ENCODE measurements around the gene MAGI1. TPM values are rescaled to one million over a fixed set of nuclear protein-coding genes. Genes with fewer than 3 reads are reported as not detected.
"Not testable (repeated sequence)": the region's sequence is repeated elsewhere in the genome, so short reads cannot be mapped to it uniquely, and the experiment has no call there.

MAGI1 gene
- polyA plus RNA-seq, 3 donors: 29.7 to 33.5 (median 30.7) TPM

GRCh38 chr3:66047311-66048050 is 8.8 kb upstream of the MAGI1 start:
- DNase-seq (ENCODE audit: extremely low read depth in 1 of 11, low read depth in 9 of 11, low spot score in 4 of 11): no peak

GRCh38 chr3:66046321-66046720 is 7.6 kb upstream of the MAGI1 start:
- not testable (repeated sequence) for DNase-seq (ENCODE audit: extremely low read depth in 1 of 11, low read depth in 9 of 11, low spot score in 4 of 11)

- DNase-seq (ENCODE audit: extremely low read depth in 1 of 11, low read depth in 9 of 11, low spot score in 4 of 11): no peak
Observed at GRCh38 chr3:66041828-66042227, 3.1 kb upstream of the MAGI1 start.

- DNase-seq (ENCODE audit: extremely low read depth in 1 of 11, low read depth in 9 of 11, low spot score in 4 of 11): no peak
Observed at GRCh38 chr3:66041116-66041515, 2.4 kb upstream of the MAGI1 start.

GRCh38 chr3:66039590-66039887 is 821 bp upstream of the MAGI1 start:
- DNase-seq (ENCODE audit: extremely low read depth in 1 of 11, low read depth in 9 of 11, low spot score in 4 of 11): peak in 1 of 11 donors; percentile 20

- DNase-seq (ENCODE audit: extremely low read depth in 1 of 11, low read depth in 9 of 11, low spot score in 4 of 11): no peak
Observed at GRCh38 chr3:66038384-66038725, 363 bp downstream of the MAGI1 start.

- DNase-seq (ENCODE audit: extremely low read depth in 1 of 11, low read depth in 9 of 11, low spot score in 4 of 11): no peak
Observed at GRCh38 chr3:66037986-66038369, 740 bp downstream of the MAGI1 start.

GRCh38 chr3:66037330-66037985 is 1.3 kb downstream of the MAGI1 start:
- peak in 1 of 11 donors; percentile 44 for DNase-seq (ENCODE audit: extremely low read depth in 1 of 11, low read depth in 9 of 11, low spot score in 4 of 11)

GRCh38 chr3:66036586-66037148 is 2.1 kb downstream of the MAGI1 start:
- no peak for DNase-seq (ENCODE audit: extremely low read depth in 1 of 11, low read depth in 9 of 11, low spot score in 4 of 11)

GRCh38 chr3:66035763-66036477 is 2.8 kb downstream of the MAGI1 start:
- no peak for DNase-seq (ENCODE audit: extremely low read depth in 1 of 11, low read depth in 9 of 11, low spot score in 4 of 11)

- no peak for DNase-seq (ENCODE audit: extremely low read depth in 1 of 11, low read depth in 9 of 11, low spot score in 4 of 11)
Observed at GRCh38 chr3:66033241-66034138, 5.2 kb downstream of the MAGI1 start.

- DNase-seq (ENCODE audit: extremely low read depth in 1 of 11, low read depth in 9 of 11, low spot score in 4 of 11): no peak
Observed at GRCh38 chr3:66031102-66031698, 7.5 kb downstream of the MAGI1 start.

- DNase-seq (ENCODE audit: extremely low read depth in 1 of 11, low read depth in 9 of 11, low spot score in 4 of 11): no peak
Observed at GRCh38 chr3:66029443-66029842, 9.3 kb downstream of the MAGI1 start.

- DNase-seq (ENCODE audit: extremely low read depth in 1 of 11, low read depth in 9 of 11, low spot score in 4 of 11): no peak
Observed at GRCh38 chr3:66029014-66029413, 9.7 kb downstream of the MAGI1 start.

GRCh38 chr3:66028457-66028856 is 10.3 kb downstream of the MAGI1 start:
- DNase-seq (ENCODE audit: extremely low read depth in 1 of 11, low read depth in 9 of 11, low spot score in 4 of 11): no peak

- not testable (repeated sequence) for DNase-seq (ENCODE audit: extremely low read depth in 1 of 11, low read depth in 9 of 11, low spot score in 4 of 11)
Observed at GRCh38 chr3:66027099-66027498, 11.6 kb downstream of the MAGI1 start.

- DNase-seq (ENCODE audit: extremely low read depth in 1 of 11, low read depth in 9 of 11, low spot score in 4 of 11): no peak
Observed at GRCh38 chr3:66023738-66024385, 14.9 kb downstream of the MAGI1 start.

- no peak for DNase-seq (ENCODE audit: extremely low read depth in 1 of 11, low read depth in 9 of 11, low spot score in 4 of 11)
Observed at GRCh38 chr3:66023229-66023628, 15.5 kb downstream of the MAGI1 start.
